ENCODE results near the gene LCN15.
"Not testable (repeated sequence)": the region's sequence is repeated elsewhere in the genome, so short reads cannot be mapped to it uniquely, and the experiment has no call there.

The LCN15 gene

DNA sequence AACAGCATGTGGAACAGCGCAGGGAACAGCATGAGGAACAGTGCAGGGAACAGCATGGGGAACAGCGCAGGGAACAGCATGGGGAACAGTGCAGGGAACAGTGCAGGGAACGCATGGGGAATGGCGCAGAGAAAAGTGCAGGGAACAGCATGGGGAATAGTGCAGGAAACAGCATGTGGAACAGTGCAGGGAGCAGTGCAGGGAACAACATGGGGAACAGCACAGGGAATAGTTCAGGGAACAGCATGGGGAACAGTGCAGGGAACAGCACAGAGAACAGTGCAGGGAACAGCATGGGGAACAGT lies 8.2 kb downstream of the LCN15 start:
- in situ Hi-C loops (cut with MboI; ENCODE audit: low sequenced_read_pairs), result no loop called here

GRCh38 chr9:136755302-136756133 lies 8.8 kb downstream of the LCN15 start:
- in situ Hi-C loops (cut with MboI; ENCODE audit: low sequenced_read_pairs), result not testable (repeated sequence)

DNA sequence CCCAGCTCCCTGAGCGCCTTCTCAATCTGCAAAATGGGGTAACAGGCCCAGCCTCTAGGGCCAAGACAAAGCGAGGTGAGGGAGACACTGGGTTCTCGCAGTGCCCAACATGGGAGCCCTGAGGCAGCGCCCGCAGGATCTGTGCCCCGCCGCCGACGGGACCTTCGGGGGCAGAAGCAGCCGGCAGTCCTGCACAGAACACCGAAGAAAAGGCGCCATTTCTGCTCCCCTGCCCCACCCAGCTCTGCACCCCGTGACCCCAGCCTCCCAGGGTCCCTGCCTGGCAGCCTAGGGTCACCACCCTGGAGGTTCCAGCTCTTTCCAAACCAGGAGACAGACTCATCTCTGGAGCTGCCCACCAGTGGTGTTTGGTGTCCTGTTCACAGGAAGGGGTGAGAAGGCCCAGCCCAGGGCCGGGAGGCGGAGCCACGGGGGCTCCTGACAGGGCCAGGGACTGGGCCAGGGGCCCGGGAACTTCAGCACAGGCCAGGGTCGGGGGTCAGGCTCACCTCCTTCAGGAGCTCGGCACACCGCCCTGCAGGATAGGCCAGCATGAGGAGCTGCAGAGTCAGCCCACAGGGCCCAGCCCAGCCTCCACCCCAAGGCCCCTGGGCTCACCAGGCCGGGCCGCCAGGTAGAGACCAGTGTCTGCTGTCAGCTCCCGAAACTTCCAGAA lies 9.6 kb downstream of the LCN15 start:
- in situ Hi-C loops (cut with MboI; ENCODE audit: low sequenced_read_pairs), result no loop called here

DNA sequence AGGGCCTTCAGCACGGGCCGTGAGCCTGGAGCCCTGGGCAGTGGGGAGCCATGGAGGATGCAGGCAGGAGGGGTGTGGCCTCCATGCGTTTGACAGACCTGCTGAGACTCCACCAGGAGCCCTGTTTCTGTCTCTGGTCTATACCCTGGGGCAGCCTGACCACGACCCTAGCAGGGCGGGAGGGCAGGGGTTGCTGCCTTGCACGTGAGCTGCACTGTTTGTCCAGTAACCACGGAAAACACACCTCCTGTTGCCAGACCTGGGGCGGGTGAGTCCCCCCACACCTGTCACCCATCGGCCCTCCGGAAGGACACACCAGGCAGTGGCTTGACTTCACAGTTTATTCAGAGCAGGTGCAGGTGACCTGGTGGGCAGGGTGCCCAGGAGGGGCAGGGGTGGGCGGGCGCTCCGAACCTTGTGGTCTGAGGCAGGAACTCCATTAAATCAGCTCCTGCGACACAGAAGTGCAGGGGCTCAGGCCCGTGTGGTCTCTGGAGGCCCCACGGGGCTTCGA lies 10.2 kb downstream of the LCN15 start:
- in situ Hi-C loops (cut with MboI; ENCODE audit: low sequenced_read_pairs), result no loop called here

DNA sequence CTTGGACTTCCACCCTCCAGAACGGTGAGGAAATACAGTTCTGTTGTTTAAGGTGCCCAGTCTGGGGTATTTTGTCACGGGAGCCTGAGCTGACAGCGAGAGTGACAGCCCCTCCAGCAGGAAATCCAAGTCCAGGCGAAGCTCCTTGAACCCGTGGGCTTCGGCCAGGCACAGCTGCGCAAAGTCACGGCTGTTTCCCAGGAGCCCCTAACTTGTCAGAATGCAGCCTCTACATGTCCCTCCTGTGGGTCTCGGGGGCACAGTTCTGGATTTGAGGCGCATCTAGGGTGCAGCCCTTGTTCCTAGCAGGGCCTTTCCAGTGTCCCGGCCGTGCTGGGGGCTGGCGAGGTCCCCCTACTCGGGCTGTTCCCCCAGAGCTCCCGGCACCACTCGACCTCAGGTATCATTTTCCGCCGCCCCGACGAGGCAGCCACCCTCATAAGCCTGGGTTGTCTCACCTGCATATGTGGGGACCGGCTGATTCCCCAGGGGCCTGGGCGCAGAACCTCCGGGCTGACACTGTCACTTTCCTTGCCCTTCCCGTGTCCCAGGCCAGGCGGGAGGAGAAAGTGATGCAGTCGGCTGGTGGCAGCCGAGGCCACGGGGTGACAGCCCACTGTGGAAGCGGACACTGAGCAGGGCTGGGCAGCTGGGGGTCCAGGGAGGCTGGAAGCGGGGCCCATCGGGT lies 10.8 kb downstream of the LCN15 start:
- in situ Hi-C loops (cut with MboI; ENCODE audit: low sequenced_read_pairs), result no loop called here

- in situ Hi-C loops (cut with MboI; ENCODE audit: low sequenced_read_pairs), result no loop called here
Measured at GRCh38 chr9:136751814-136752213, 12.5 kb downstream of the LCN15 start.

- in situ Hi-C loops (cut with MboI; ENCODE audit: low sequenced_read_pairs), result no loop called here
Measured at GRCh38 chr9:136751244-136751643, 13.1 kb downstream of the LCN15 start.

GRCh38 chr9:136750526-136750925 lies 13.8 kb downstream of the LCN15 start:
- in situ Hi-C loops (cut with MboI; ENCODE audit: low sequenced_read_pairs), result no loop called here

DNA sequence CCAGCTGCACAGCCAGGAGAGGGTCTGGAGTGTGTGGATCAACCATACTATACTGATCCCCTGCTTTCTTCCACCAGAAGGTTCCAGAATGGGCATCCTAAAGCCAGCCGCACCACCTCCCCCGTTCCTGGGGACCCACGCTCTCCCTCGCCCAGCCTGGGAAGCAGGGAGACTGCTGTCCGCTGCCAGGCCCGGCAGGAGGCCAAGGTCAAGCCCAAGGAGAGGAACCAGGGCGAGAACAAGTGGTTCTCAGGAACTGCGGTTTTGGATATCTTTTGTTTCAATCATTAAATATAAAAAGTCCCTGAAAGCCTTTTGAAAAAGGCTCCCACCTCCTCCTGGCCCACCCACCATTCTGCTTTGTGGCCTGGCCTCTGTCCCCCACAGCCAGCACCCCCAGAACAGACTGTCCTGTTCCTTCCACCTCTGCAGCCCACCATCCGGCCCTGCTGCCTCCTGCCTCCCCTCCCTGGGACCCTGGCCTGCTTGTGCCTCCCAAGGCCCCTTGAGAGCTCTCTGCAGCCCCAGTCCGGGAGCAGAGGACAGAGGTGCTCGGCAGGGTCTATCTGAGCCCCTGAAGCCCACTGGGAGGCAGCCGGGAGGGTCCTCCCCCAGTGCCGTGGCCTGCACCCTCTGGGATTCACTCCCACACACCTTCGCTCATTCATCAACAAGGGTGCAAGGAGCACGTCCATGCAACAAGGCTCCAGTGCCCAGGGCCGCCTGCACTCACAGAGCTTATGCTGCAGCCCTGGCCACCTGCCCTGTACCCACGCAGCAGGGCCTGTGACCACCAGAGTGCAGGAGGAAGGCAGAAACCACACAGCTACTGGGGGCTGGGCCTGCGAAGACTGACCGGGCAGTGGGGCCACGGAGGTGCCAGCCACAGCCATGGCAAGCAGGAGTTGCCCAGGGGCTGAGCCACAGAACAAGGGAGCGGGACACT lies 15.4 kb downstream of the LCN15 start:
- in situ Hi-C loops (cut with MboI; ENCODE audit: low sequenced_read_pairs), result no loop called here

GRCh38 chr9:136748201-136748600 lies 16.1 kb downstream of the LCN15 start, which contains the start of gene LCN6:
LCN6 (minus strand) TSS chr9:136748525; CDS start chr9:136748483, 42 bp downstream.
- in situ Hi-C loops (cut with MboI; ENCODE audit: low sequenced_read_pairs), result no loop called here

- in situ Hi-C loops (cut with MboI; ENCODE audit: low sequenced_read_pairs), result no loop called here
Measured at GRCh38 chr9:136747161-136748060, 16.9 kb downstream of the LCN15 start.

DNA sequence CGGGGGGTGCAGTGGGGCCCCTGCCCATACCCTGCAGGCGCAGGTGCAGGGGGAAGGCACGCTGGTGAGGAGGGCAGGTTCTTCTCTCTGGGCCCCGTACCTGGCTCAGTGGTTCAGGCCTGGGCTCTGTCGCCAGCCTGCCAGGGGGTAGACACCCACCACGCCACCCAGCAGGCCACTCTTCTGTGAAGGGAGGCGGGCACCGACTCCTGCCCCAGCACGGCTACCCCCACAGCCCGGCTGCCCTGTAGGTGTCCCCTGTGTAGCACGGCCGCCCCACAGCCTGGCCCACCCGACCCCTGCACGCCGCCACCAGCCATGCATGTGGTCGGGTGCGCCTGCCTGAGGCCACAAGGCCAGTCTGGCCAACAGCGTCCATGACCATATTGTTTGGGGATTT lies 17.7 kb downstream of the LCN15 start:
- in situ Hi-C loops (cut with MboI; ENCODE audit: low sequenced_read_pairs), result no loop called here

- in situ Hi-C loops (cut with MboI; ENCODE audit: low sequenced_read_pairs), result no loop called here
Measured at GRCh38 chr9:136746155-136746490, 18.2 kb downstream of the LCN15 start.

- in situ Hi-C loops (cut with MboI; ENCODE audit: low sequenced_read_pairs), result no loop called here
Measured at GRCh38 chr9:136745389-136746154, 18.7 kb downstream of the LCN15 start.

DNA sequence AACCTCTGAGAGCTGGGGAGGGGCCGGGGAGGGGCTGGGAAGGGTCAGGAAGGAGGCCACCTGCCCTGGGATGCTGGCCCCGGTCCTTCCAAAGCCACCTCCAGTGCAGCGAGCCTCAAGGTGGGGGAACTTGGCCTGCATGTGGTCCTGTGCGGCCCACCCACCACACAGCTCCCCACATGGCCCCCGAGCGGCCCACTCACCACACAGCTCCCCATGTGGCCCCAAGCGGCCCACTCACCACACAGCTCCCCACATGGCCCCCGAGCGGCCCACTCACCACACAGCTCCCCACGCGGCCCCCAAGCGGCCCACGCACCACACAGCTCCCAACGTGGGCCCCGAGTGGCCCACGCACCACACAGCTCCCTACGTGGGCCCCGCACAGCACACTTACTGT lies 19.5 kb downstream of the LCN15 start:
- in situ Hi-C loops (cut with MboI; ENCODE audit: low sequenced_read_pairs), result no loop called here

DNA sequence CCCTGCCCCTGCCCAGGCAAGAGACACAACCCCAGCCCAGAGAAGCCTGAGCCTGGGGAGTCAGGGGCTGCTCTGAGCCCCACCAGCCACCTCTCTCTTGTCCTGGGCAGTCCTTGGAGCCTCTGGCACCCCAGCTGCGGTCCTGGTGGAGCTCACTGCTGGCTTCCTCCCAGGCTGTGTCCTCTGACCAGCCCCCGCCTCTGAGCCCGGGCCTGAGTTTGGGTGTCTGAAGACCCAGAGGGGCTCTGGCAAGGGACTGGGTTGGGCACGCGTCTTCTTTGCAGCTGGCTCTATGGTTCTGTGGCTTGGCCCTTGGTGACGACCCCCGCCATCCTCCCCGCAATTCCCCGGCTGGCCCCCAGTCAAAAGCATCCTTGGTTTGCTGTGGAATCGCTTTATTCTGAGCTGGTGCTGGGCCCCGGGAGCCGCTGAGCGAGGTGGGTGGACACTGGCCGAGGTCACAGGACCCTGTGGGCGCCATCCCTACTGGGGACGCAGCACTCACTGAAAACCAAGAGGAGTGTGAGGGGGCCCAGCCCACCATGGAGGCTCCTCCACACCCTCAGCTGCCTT lies 20.6 kb downstream of the LCN15 start:
- in situ Hi-C loops (cut with MboI; ENCODE audit: low sequenced_read_pairs), result no loop called here

GRCh38 chr9:136742591-136743391 lies 21.5 kb downstream of the LCN15 start, which contains the start of gene LCN10:
LCN10 (minus strand) TSS chr9:136742940; CDS start chr9:136742903, 37 bp downstream.
- in situ Hi-C loops (cut with MboI; ENCODE audit: low sequenced_read_pairs), result no loop called here
